Measurements from ENCODE around the gene WDR49. TPM values are rescaled to one million over a fixed set of nuclear protein-coding genes. Genes with fewer than 3 reads are reported as not detected.

WDR49 gene
- total RNA-seq, 1 donor from 2014 or later: 0.84 TPM

- H3K9ac ChIP-seq (ENCODE audit: low read length): no peak overlapping the region
- H3K27ac Mint-ChIP-seq (ENCODE audit: unreplicated experiment): no peak overlapping the region
- no peaks in the 10 kb centered on the region for H4K20me1 ChIP-seq (ENCODE audit: insufficient read depth, low read length)
- H3K27ac ChIP-seq (ENCODE audit: low read depth, low read length): no peak overlapping the region
- no peak overlapping the region for H2AFZ ChIP-seq (ENCODE audit: low read depth, low read length)
- no peaks in the 10 kb centered on the region for H3K9me3 Mint-ChIP-seq (ENCODE audit: unreplicated experiment)
- no peaks in the 10 kb centered on the region for H3K36me3 Mint-ChIP-seq (ENCODE audit: low read depth, unreplicated experiment)
- no peaks in the 10 kb centered on the region for H3K4me1 ChIP-seq (ENCODE audit: insufficient read depth, low read length)
- H3K9me3 ChIP-seq (ENCODE audit: insufficient read depth, low read depth, low read length): no peaks in the 10 kb centered on the region
- no peak overlapping the region for H3K4me3 Mint-ChIP-seq (ENCODE audit: unreplicated experiment)
- FAIRE-seq (no peak), DNase-seq (ENCODE audit: low read depth) (no peak)
- H3K36me3 ChIP-seq (ENCODE audit: insufficient read depth, low read length): no peaks in the 10 kb centered on the region
- H3K79me2 ChIP-seq (ENCODE audit: insufficient read depth, low read length): no peaks in the 10 kb centered on the region
- TF ChIP-seq EZH2 (IDR thresholded peaks at IDR 0.05; ENCODE audit: insufficient read depth, low read length) (no peak), CTCF (IDR thresholded peaks at IDR 0.05; ENCODE audit: insufficient read depth, low read depth, low read length) (no peak)
- H3K27me3 Mint-ChIP-seq (ENCODE audit: low read depth, unreplicated experiment): no peaks in the 10 kb centered on the region
- no peak overlapping the region for H3K4me2 ChIP-seq (ENCODE audit: low read length)
- H3K4me1 Mint-ChIP-seq (ENCODE audit: low read depth, unreplicated experiment): no peaks in the 10 kb centered on the region
- H3K27me3 ChIP-seq (ENCODE audit: insufficient read depth, low read length): no peaks in the 10 kb centered on the region
- no peak overlapping the region for H3K4me3 ChIP-seq (ENCODE audit: insufficient read depth, low read depth, low read length)
Measured at GRCh38 chr3:167502401-167502800, 151.3 kb downstream of the WDR49 start.

- Mint-ChIP-seq H3K9me3 (ENCODE audit: unreplicated experiment) (no peaks in the 10 kb centered on the region), H3K36me3 (ENCODE audit: low read depth, unreplicated experiment) (no peaks in the 10 kb centered on the region), H3K27me3 (ENCODE audit: low read depth, unreplicated experiment) (no peaks in the 10 kb centered on the region), H3K4me1 (ENCODE audit: low read depth, unreplicated experiment) (no peaks in the 10 kb centered on the region), H3K4me3 (ENCODE audit: unreplicated experiment) (no peak overlapping the region), H3K27ac (ENCODE audit: unreplicated experiment) (no peak overlapping the region)
- Histone ChIP-seq H4K20me1 (ENCODE audit: insufficient read depth, low read length) (no peaks in the 10 kb centered on the region), H3K27me3 (ENCODE audit: insufficient read depth, low read length) (no peaks in the 10 kb centered on the region), H2AFZ (ENCODE audit: low read depth, low read length) (no peak overlapping the region), H3K4me3 (ENCODE audit: insufficient read depth, low read depth, low read length) (no peak overlapping the region), H3K27ac (ENCODE audit: low read depth, low read length) (no peak overlapping the region), H3K9me3 (ENCODE audit: insufficient read depth, low read depth, low read length) (no peaks in the 10 kb centered on the region), H3K4me2 (ENCODE audit: low read length) (no peak overlapping the region), H3K79me2 (ENCODE audit: insufficient read depth, low read length) (no peaks in the 10 kb centered on the region), H3K4me1 (ENCODE audit: insufficient read depth, low read length) (no peaks in the 10 kb centered on the region), H3K9ac (ENCODE audit: low read length) (no peak overlapping the region), H3K36me3 (ENCODE audit: insufficient read depth, low read length) (no peaks in the 10 kb centered on the region)
- TF ChIP-seq CTCF (IDR thresholded peaks at IDR 0.05; ENCODE audit: insufficient read depth, low read depth, low read length) (no peak), EZH2 (IDR thresholded peaks at IDR 0.05; ENCODE audit: insufficient read depth, low read length) (no peak)
- FAIRE-seq: no peak
- no peak for DNase-seq (ENCODE audit: low read depth)
Measured at GRCh38 chr3:167501941-167502340, 151.8 kb downstream of the WDR49 start.

GRCh38 chr3:167497903-167498302 lies 155.8 kb downstream of the WDR49 start:
- TF ChIP-seq EZH2 (IDR thresholded peaks at IDR 0.05; ENCODE audit: insufficient read depth, low read length) (no peak), CTCF (IDR thresholded peaks at IDR 0.05; ENCODE audit: insufficient read depth, low read depth, low read length) (no peak)
- H3K9me3 ChIP-seq (ENCODE audit: insufficient read depth, low read depth, low read length): no peaks in the 10 kb centered on the region
- no peaks in the 10 kb centered on the region for H3K27me3 ChIP-seq (ENCODE audit: insufficient read depth, low read length)
- no peak overlapping the region for H3K27ac ChIP-seq (ENCODE audit: low read depth, low read length)
- H3K27me3 Mint-ChIP-seq (ENCODE audit: low read depth, unreplicated experiment): no peaks in the 10 kb centered on the region
- H3K27ac Mint-ChIP-seq (ENCODE audit: unreplicated experiment): no peak overlapping the region
- no peaks in the 10 kb centered on the region for H3K9me3 Mint-ChIP-seq (ENCODE audit: unreplicated experiment)
- no peaks in the 10 kb centered on the region for H3K4me1 Mint-ChIP-seq (ENCODE audit: low read depth, unreplicated experiment)
- no peaks in the 10 kb centered on the region for H3K4me1 ChIP-seq (ENCODE audit: insufficient read depth, low read length)
- H3K4me3 ChIP-seq (ENCODE audit: insufficient read depth, low read depth, low read length): no peak overlapping the region
- no peak overlapping the region for H3K4me2 ChIP-seq (ENCODE audit: low read length)
- DNase-seq (ENCODE audit: low read depth) (no peak), FAIRE-seq (no peak)
- H4K20me1 ChIP-seq (ENCODE audit: insufficient read depth, low read length): no peaks in the 10 kb centered on the region
- H2AFZ ChIP-seq (ENCODE audit: low read depth, low read length): no peak overlapping the region
- no peak overlapping the region for H3K9ac ChIP-seq (ENCODE audit: low read length)
- no peaks in the 10 kb centered on the region for H3K36me3 Mint-ChIP-seq (ENCODE audit: low read depth, unreplicated experiment)
- H3K36me3 ChIP-seq (ENCODE audit: insufficient read depth, low read length): no peaks in the 10 kb centered on the region
- no peaks in the 10 kb centered on the region for H3K79me2 ChIP-seq (ENCODE audit: insufficient read depth, low read length)
- no peak overlapping the region for H3K4me3 Mint-ChIP-seq (ENCODE audit: unreplicated experiment)

Measured in astrocyte (in vitro differentiated cells and primary cell).